IMR-90 (cell line): ENCODE data around the gene STARD13. TPM values are rescaled to one million over a fixed set of nuclear protein-coding genes. Genes with fewer than 3 reads are reported as not detected.

Source experiments
- ATAC-seq: fragments of 200-7000 bp; cut with Tn5 transposase; 2 replicates; pipeline ENCODE4 v1.9.1; 2020; ENCODE audit warnings: low read depth, mild to moderate bottlenecking, moderate library complexity
- BruUV-seq: library from RNA; stranded (reverse); fragments of 400-500 nt; replicated peaks from 2 replicates; lab custom pipeline; 2021; lab: Mats Ljungman, UMichigan
- CTCF ChIA-PET: fragments of 300-600 bp; formaldehyde crosslinking; extraction: SDS; loops from one replicate; lab custom pipeline; 2021; ENCODE audit warnings: antibody characterized with exemption; lab: Yijun Ruan, JAX
- POLR2A ChIA-PET: fragments of 300-600 bp; sonication (Branson Sonifier 250); formaldehyde crosslinking; loops from one replicate; lab custom pipeline; 2022; ENCODE audit warnings: antibody characterized with exemption; ENCODE audit not compliant: unreplicated experiment; lab: Charles Lee
- DNase-seq: peaks from one replicate; pipeline ENCODE4 v3.0.0; 2013
- H2AFZ ChIP-seq: replicated peaks from 2 replicates; pipeline ENCODE3; 2013; ENCODE audit warnings: low read length, mild to moderate bottlenecking; ENCODE audit not compliant: poor library complexity
- H2AK5ac ChIP-seq: 2 replicates; pipeline ENCODE4 v1.6.1; 2013; ENCODE audit warnings: low read depth, low read length, inconsistent platforms
- H2AK9ac ChIP-seq: replicated peaks from 2 replicates; pipeline ENCODE3; 2013; ENCODE audit warnings: mild to moderate bottlenecking, low read depth, low read length, moderate library complexity; ENCODE audit not compliant: poor library complexity
- H2BK120ac ChIP-seq: 2 replicates; pipeline ENCODE4 v1.6.1; 2013; ENCODE audit warnings: low read depth, low read length, inconsistent platforms
- H2BK15ac ChIP-seq: 3 replicates; pipeline ENCODE4 v1.6.1; 2013; ENCODE audit warnings: low read depth, low read length, inconsistent platforms
- H2BK20ac ChIP-seq: 2 replicates; pipeline ENCODE4 v1.6.1; 2013; ENCODE audit warnings: low read depth, mild to moderate bottlenecking, inconsistent platforms, low read length, moderate library complexity
- H2BK5ac ChIP-seq: 2 replicates; pipeline ENCODE4 v1.6.1; 2013; ENCODE audit warnings: mild to moderate bottlenecking, low read depth, low read length, inconsistent platforms; ENCODE audit not compliant: poor library complexity, severe bottlenecking
- H3K14ac ChIP-seq: replicated peaks from 2 replicates; pipeline ENCODE4 v1.6.1; 2013; ENCODE audit warnings: low read depth, low read length, inconsistent platforms
- H3K18ac ChIP-seq: 2 replicates; pipeline ENCODE4 v1.6.1; 2013; ENCODE audit warnings: low read depth, low read length, control low read depth
- H3K23ac ChIP-seq: 2 replicates; pipeline ENCODE4 v1.6.1; 2013; ENCODE audit warnings: low read depth, low read length, inconsistent platforms
- H3K27ac ChIP-seq: 2 replicates; pipeline ENCODE4 v1.5.1; 2013; ENCODE audit warnings: mild to moderate bottlenecking, control low read depth, low read length; ENCODE audit not compliant: insufficient read depth
- H3K27me3 ChIP-seq: 2 replicates; pipeline ENCODE4 v1.6.1; 2013; ENCODE audit warnings: low read length; ENCODE audit not compliant: control insufficient read depth, insufficient read depth
- H3K36me3 ChIP-seq: 2 replicates; pipeline ENCODE4 v1.6.1; 2013; ENCODE audit warnings: low read length, mixed read lengths; ENCODE audit not compliant: control insufficient read depth, insufficient read depth
- H3K4ac ChIP-seq: 2 replicates; pipeline ENCODE4 v1.6.1; 2013; ENCODE audit warnings: low read depth, low read length, inconsistent platforms
- H3K4me1 ChIP-seq: 2 replicates; pipeline ENCODE4 v1.6.1; 2013; ENCODE audit warnings: low read length, mixed read lengths; ENCODE audit not compliant: control insufficient read depth, insufficient read depth
- H3K4me2 ChIP-seq: 2 replicates; pipeline ENCODE4 v1.6.1; 2013; ENCODE audit warnings: low read depth, mild to moderate bottlenecking, control low read depth, low read length, moderate library complexity
- H3K4me3 ChIP-seq: 2 replicates; pipeline ENCODE4 v1.5.1; 2013; ENCODE audit warnings: low read depth, mild to moderate bottlenecking, control low read depth, low read length, moderate library complexity; ENCODE audit not compliant: insufficient read depth
- H3K56ac ChIP-seq: 2 replicates; pipeline ENCODE4 v1.6.1; 2013; ENCODE audit warnings: low read length, inconsistent platforms; ENCODE audit not compliant: insufficient read depth; ENCODE audit errors: extremely low read depth
- H3K79me1 ChIP-seq, 2 experiments: 2 replicates each; pipeline ENCODE4 v1.6.1; 2013; ENCODE audit warnings: low read length in 2 of 2, inconsistent platforms in 1 of 2, low read depth in 1 of 2
- H3K9ac ChIP-seq: 2 replicates; pipeline ENCODE4 v1.6.1; 2013; ENCODE audit warnings: low read depth, low read length, control low read depth
- H3K9me1 ChIP-seq: 2 replicates; pipeline ENCODE4 v1.6.1; 2013; ENCODE audit warnings: low read length, inconsistent platforms; ENCODE audit not compliant: insufficient read depth
- H3K9me3 ChIP-seq: 2 replicates; pipeline ENCODE4 v1.6.1; 2013; ENCODE audit warnings: low read length; ENCODE audit not compliant: control insufficient read depth, insufficient read depth
- H4K20me1 ChIP-seq: 2 replicates; pipeline ENCODE4 v1.6.1; 2013; ENCODE audit warnings: low read length, inconsistent platforms; ENCODE audit not compliant: insufficient read depth
- H4K5ac ChIP-seq: 2 replicates; pipeline ENCODE4 v1.6.1; 2013; ENCODE audit warnings: mild to moderate bottlenecking, low read depth, low read length, control low read depth
- H4K8ac ChIP-seq, 2 experiments: 2 replicates each; pipeline ENCODE4 v1.6.1; 2013; ENCODE audit warnings: low read depth in 2 of 2, low read length in 2 of 2, control low read depth in 1 of 2, inconsistent platforms in 1 of 2
- H4K91ac ChIP-seq: 2 replicates; pipeline ENCODE4 v1.6.1; 2013; ENCODE audit warnings: low read depth, low read length, inconsistent platforms; ENCODE audit not compliant: insufficient read depth
- BHLHE40 ChIP-seq: fragments of 150-350 bp; IDR thresholded peaks from 2 replicates; pipeline ENCODE4 v1.6.1; 2016; ENCODE audit warnings: mild to moderate bottlenecking, low read depth, low read length
- MAFK ChIP-seq: IDR thresholded peaks from 2 replicates; pipeline ENCODE4 v1.6.1; 2012; ENCODE audit warnings: low read depth, low read length, improper control_type of control experiment
- MXI1 ChIP-seq: IDR thresholded peaks from 2 replicates; pipeline ENCODE4 v1.6.1; 2012; ENCODE audit warnings: low read depth, mild to moderate bottlenecking, low read length, moderate library complexity, borderline replicate concordance
- POLR2A ChIP-seq: IDR thresholded peaks from 2 replicates; pipeline ENCODE4 v1.6.1; 2012; ENCODE audit warnings: mild to moderate bottlenecking, low read depth, low read length
- RFX5 ChIP-seq: IDR thresholded peaks from 2 replicates; pipeline ENCODE4 v1.8.0; 2012; ENCODE audit warnings: low read depth, mild to moderate bottlenecking, low read length, moderate library complexity
- WGBS, 2 experiments: methylation state at CpG; one replicate each; pipeline versions ENCODE4 v1.1.5 to v1.1.7; 2013; ENCODE audit warnings: missing lambda C conversion rate in 2 of 2; ENCODE audit not compliant: insufficient read length in 1 of 2; ENCODE audit errors: extremely low coverage in 2 of 2; 5-methylcytosine and 5-hydroxymethylcytosine counted together
- dilution Hi-C: fragments of 300-500 bp; cut with HindIII; formaldehyde crosslinking; loops from one replicate; pipeline ENCODE4 v1.14.3; 2018; ENCODE audit warnings: low sequenced_read_pairs; ENCODE audit not compliant: unreplicated experiment
- in situ Hi-C: fragments of 300-500 bp; cut with MboI; formaldehyde crosslinking; loops from 3 replicates; pipeline ENCODE4 v1.14.3; 2019; ENCODE audit warnings: low sequenced_read_pairs, inconsistent platforms, mixed read lengths
- intact Hi-C: fragments of 100-400 bp; cut with micrococcal nuclease; formaldehyde crosslinking; loops from 2 replicates; pipeline ENCODE4 v1.10.0; 2022
- polyA plus RNA-seq, 3 experiments: library from polyadenylated mRNA; depleted of rRNA; stranded (reverse); fragments of >200 nt; gene quantifications; 2 replicates each; pipeline ENCODE4 v1.2.3, GENCODE V29; 2012; ENCODE audit warnings: low replicate concordance in 1 of 3
- total RNA-seq: library from RNA; depleted of rRNA; stranded (reverse); fragments of >200 nt; gene quantifications from 2 replicates; pipeline ENCODE4 v1.2.3, GENCODE V29; 2012

Gene STARD13
- total and polyA plus RNA-seq, 2 of the 4 experiments (the other 2 are of a cell fraction) = 23.6 to 46.6 TPM

DNA sequence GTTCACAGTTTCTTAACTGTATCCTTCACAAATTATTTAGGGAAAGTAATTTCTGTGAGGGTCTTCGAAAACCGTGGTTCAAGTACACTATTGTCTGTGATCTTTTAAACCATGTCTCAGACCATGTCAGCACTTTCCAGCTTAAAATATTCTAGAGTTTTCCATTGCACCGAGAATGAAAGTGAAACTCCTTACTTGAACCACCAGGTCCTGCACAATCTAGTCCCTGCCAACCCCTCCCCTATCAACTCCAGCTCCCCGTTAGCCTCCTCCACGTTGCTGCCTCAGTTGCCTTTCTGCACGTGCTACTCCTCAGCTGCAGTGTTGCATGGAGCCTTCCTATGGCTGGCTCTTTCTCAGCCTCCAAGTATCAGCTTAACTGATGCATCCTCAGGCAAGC, 7.2 kb upstream of the STARD13 start:
- Histone ChIP-seq H3K36me3 (peaks cover 1% of the 10 kb centered on the region; the same call in 1 of the 2 replicates), H2BK20ac (no peak overlapping the region), H3K4me1 (peaks cover 11% of the 10 kb centered on the region), H3K14ac (peak overlapping the region; percentile 55; the same call in 1 of the 2 replicates), H3K9ac (no peak overlapping the region), H2AK9ac (no peak overlapping the region), H4K5ac (peak overlapping the region; percentile 38; the same call in 1 of the 2 replicates), H2BK5ac (no peak overlapping the region), H3K27me3 (no peaks in the 10 kb centered on the region), H3K27ac (no peak overlapping the region), H4K8ac (no peak overlapping the region), H3K56ac (no peak overlapping the region), H3K4ac (no peak overlapping the region), H4K20me1 (peaks cover 9% of the 10 kb centered on the region), H3K4me2 (peak overlapping the region; percentile 36; the same call in 1 of the 2 replicates), H2BK15ac (no peak overlapping the region), H2AK5ac (peak overlapping the region; percentile 37; the same call in 1 of the 2 replicates), H2BK120ac (no peak overlapping the region), H3K23ac (no peak overlapping the region), H4K91ac (no peak overlapping the region), H3K79me1 (peaks cover 30 to 54% of the 10 kb centered on the region in 2 experiments; a peak in 3 of 4 replicates), H3K9me1 (peaks cover 16% of the 10 kb centered on the region), H3K9me3 (no peaks in the 10 kb centered on the region), H3K4me3 (no peak overlapping the region), H2AFZ (no peak overlapping the region), H3K18ac (no peak overlapping the region; the same call in 1 of the 2 replicates)
- ChIA-PET POLR2A (no interaction called here), CTCF (no interaction called here)
- DNase-seq (no peak), ATAC-seq (no peak)
- BruUV-seq = no TSS peak
- 100% methylated on average over 1 of the region's 6 CpGs; no CpG with 5 or more reads in 1 of the 2 experiments for WGBS, 2 experiments
- in situ Hi-C loops (loop anchor here (25.0 kb wide), 1 partner anchor 420 kb away; no protein-coding TSS in a partner anchor), dilution Hi-C loops (no loop called here), intact Hi-C loops (no loop called here)
- no peak for TF ChIP-seq MXI1
- no peak for TF ChIP-seq MAFK
- TF ChIP-seq POLR2A = no peak
- no peak for TF ChIP-seq RFX5
- TF ChIP-seq BHLHE40 = no peak
